ENCODE measurements around the gene RRAS2.
"Not testable (repeated sequence)": the region's sequence is repeated elsewhere in the genome, so short reads cannot be mapped to it uniquely, and the experiment has no call there.

RRAS2 gene

GRCh38 chr11:14347991-14348390 is 11.0 kb downstream of the RRAS2 start:
- H3K9me3 ChIP-seq (ENCODE audit: insufficient read depth, low read length), result no peaks in the 10 kb centered on the region
- no peak for TF ChIP-seq ZNF274 (IDR thresholded peaks at IDR 0.05; ENCODE audit: low read depth, low read length)
- no peak for TF ChIP-seq YY1 (IDR thresholded peaks at IDR 0.05; ENCODE audit: insufficient read depth, insufficient read length)
- no peak for TF ChIP-seq SUZ12 (IDR thresholded peaks at IDR 0.05; ENCODE audit: extremely low read depth, insufficient read depth, insufficient read length)
- no peak overlapping the region for H3K9ac ChIP-seq (ENCODE audit: insufficient read length, low read depth)
- peaks cover 7% of the 10 kb centered on the region for H3K36me3 ChIP-seq (ENCODE audit: insufficient read depth, insufficient read length, low read length)
- no peak overlapping the region for H3K4me3 ChIP-seq (ENCODE audit: insufficient read length, low read depth)
- no peak for DNase-seq (ENCODE audit: low read depth, low spot score)
- no peaks in the 10 kb centered on the region for H3K4me1 ChIP-seq (ENCODE audit: insufficient read depth, insufficient read length)
- H3K27me3 ChIP-seq (ENCODE audit: insufficient read depth, insufficient read length), result no peaks in the 10 kb centered on the region

- no peaks in the 10 kb centered on the region for H3K9me3 ChIP-seq (ENCODE audit: insufficient read depth, low read length)
- no peak overlapping the region for H3K4me3 ChIP-seq (ENCODE audit: insufficient read length, low read depth)
- H3K9ac ChIP-seq (ENCODE audit: insufficient read length, low read depth), result no peak overlapping the region
- no peak for DNase-seq (ENCODE audit: low read depth, low spot score)
- H3K27me3 ChIP-seq (ENCODE audit: insufficient read depth, insufficient read length), result no peaks in the 10 kb centered on the region
- peaks cover 7% of the 10 kb centered on the region for H3K36me3 ChIP-seq (ENCODE audit: insufficient read depth, insufficient read length, low read length)
- H3K4me1 ChIP-seq (ENCODE audit: insufficient read depth, insufficient read length), result no peaks in the 10 kb centered on the region
- TF ChIP-seq YY1 (IDR thresholded peaks at IDR 0.05; ENCODE audit: insufficient read depth, insufficient read length) (no peak), ZNF274 (IDR thresholded peaks at IDR 0.05; ENCODE audit: low read depth, low read length) (no peak), SUZ12 (IDR thresholded peaks at IDR 0.05; ENCODE audit: extremely low read depth, insufficient read depth, insufficient read length) (no peak)
Observed at GRCh38 chr11:14347494-14347893, 11.5 kb downstream of the RRAS2 start.

GRCh38 chr11:14346303-14346955 is 12.6 kb downstream of the RRAS2 start:
- H3K4me3 ChIP-seq (ENCODE audit: insufficient read length, low read depth), result no peak overlapping the region
- DNase-seq (ENCODE audit: low read depth, low spot score), result no peak
- H3K27me3 ChIP-seq (ENCODE audit: insufficient read depth, insufficient read length), result no peaks in the 10 kb centered on the region
- no peaks in the 10 kb centered on the region for H3K4me1 ChIP-seq (ENCODE audit: insufficient read depth, insufficient read length)
- TF ChIP-seq ZNF274 (IDR thresholded peaks at IDR 0.05; ENCODE audit: low read depth, low read length) (no peak), YY1 (IDR thresholded peaks at IDR 0.05; ENCODE audit: insufficient read depth, insufficient read length) (no peak), SUZ12 (IDR thresholded peaks at IDR 0.05; ENCODE audit: extremely low read depth, insufficient read depth, insufficient read length) (no peak)
- no peaks in the 10 kb centered on the region for H3K9me3 ChIP-seq (ENCODE audit: insufficient read depth, low read length)
- no peak overlapping the region for H3K9ac ChIP-seq (ENCODE audit: insufficient read length, low read depth)
- H3K36me3 ChIP-seq (ENCODE audit: insufficient read depth, insufficient read length, low read length), result peaks cover 7% of the 10 kb centered on the region

- Histone ChIP-seq H3K9me3 (ENCODE audit: insufficient read depth, low read length) (no peaks in the 10 kb centered on the region), H3K4me3 (ENCODE audit: insufficient read length, low read depth) (no peak overlapping the region), H3K27me3 (ENCODE audit: insufficient read depth, insufficient read length) (no peaks in the 10 kb centered on the region), H3K9ac (ENCODE audit: insufficient read length, low read depth) (no peak overlapping the region), H3K36me3 (ENCODE audit: insufficient read depth, insufficient read length, low read length) (peaks cover 7% of the 10 kb centered on the region), H3K4me1 (ENCODE audit: insufficient read depth, insufficient read length) (no peaks in the 10 kb centered on the region)
- TF ChIP-seq YY1 (IDR thresholded peaks at IDR 0.05; ENCODE audit: insufficient read depth, insufficient read length) (no peak), ZNF274 (IDR thresholded peaks at IDR 0.05; ENCODE audit: low read depth, low read length) (no peak), SUZ12 (IDR thresholded peaks at IDR 0.05; ENCODE audit: extremely low read depth, insufficient read depth, insufficient read length) (no peak)
- no peak for DNase-seq (ENCODE audit: low read depth, low spot score)
Observed at GRCh38 chr11:14345668-14346067, 13.3 kb downstream of the RRAS2 start.

- H3K4me3 ChIP-seq (ENCODE audit: insufficient read length, low read depth); H3K4me1 ChIP-seq (ENCODE audit: insufficient read depth, insufficient read length); H3K36me3 ChIP-seq (ENCODE audit: insufficient read depth, insufficient read length, low read length); H3K27me3 ChIP-seq (ENCODE audit: insufficient read depth, insufficient read length); H3K9ac ChIP-seq (ENCODE audit: insufficient read length, low read depth); DNase-seq (ENCODE audit: low read depth, low spot score); H3K9me3 ChIP-seq (ENCODE audit: insufficient read depth, low read length): not testable (repeated sequence)
Observed at GRCh38 chr11:14345016-14345415, 14.0 kb downstream of the RRAS2 start.

- no peaks in the 10 kb centered on the region; the same call in none of the 2 replicates for H3K9me3 ChIP-seq (ENCODE audit: insufficient read depth, low read length)
- DNase-seq (ENCODE audit: low read depth, low spot score), result no peak
- no peak overlapping the region for H3K4me3 ChIP-seq (ENCODE audit: insufficient read length, low read depth)
- H3K36me3 ChIP-seq (ENCODE audit: insufficient read depth, insufficient read length, low read length), result peaks cover 4% of the 10 kb centered on the region
- no peaks in the 10 kb centered on the region for H3K27me3 ChIP-seq (ENCODE audit: insufficient read depth, insufficient read length)
- no peak overlapping the region for H3K9ac ChIP-seq (ENCODE audit: insufficient read length, low read depth)
- TF ChIP-seq YY1 (IDR thresholded peaks at IDR 0.05; ENCODE audit: insufficient read depth, insufficient read length) (no peak), SUZ12 (IDR thresholded peaks at IDR 0.05; ENCODE audit: extremely low read depth, insufficient read depth, insufficient read length) (no peak), ZNF274 (IDR thresholded peaks at IDR 0.05; ENCODE audit: low read depth, low read length) (no peak)
- H3K4me1 ChIP-seq (ENCODE audit: insufficient read depth, insufficient read length), result no peaks in the 10 kb centered on the region
Observed at GRCh38 chr11:14342906-14343305, 16.1 kb downstream of the RRAS2 start.

- Histone ChIP-seq H3K4me3 (ENCODE audit: insufficient read length, low read depth) (no peak overlapping the region), H3K27me3 (ENCODE audit: insufficient read depth, insufficient read length) (no peaks in the 10 kb centered on the region), H3K9ac (ENCODE audit: insufficient read length, low read depth) (no peak overlapping the region), H3K9me3 (ENCODE audit: insufficient read depth, low read length) (peaks cover 9% of the 10 kb centered on the region), H3K4me1 (ENCODE audit: insufficient read depth, insufficient read length) (no peaks in the 10 kb centered on the region), H3K36me3 (ENCODE audit: insufficient read depth, insufficient read length, low read length) (peaks cover 3% of the 10 kb centered on the region)
- no peak for TF ChIP-seq ZNF274 (IDR thresholded peaks at IDR 0.05; ENCODE audit: low read depth, low read length)
- TF ChIP-seq SUZ12 (IDR thresholded peaks at IDR 0.05; ENCODE audit: extremely low read depth, insufficient read depth, insufficient read length), result no peak
- no peak for TF ChIP-seq YY1 (IDR thresholded peaks at IDR 0.05; ENCODE audit: insufficient read depth, insufficient read length)
- DNase-seq (ENCODE audit: low read depth, low spot score), result no peak
Observed at GRCh38 chr11:14341968-14342367, 17.0 kb downstream of the RRAS2 start.

All from NT2/D1 (cell line).